Measurements from ENCODE around the gene HOOK1. TPM values are rescaled to one million over a fixed set of nuclear protein-coding genes. Genes with fewer than 3 reads are reported as not detected.

Gene HOOK1
- polyA plus RNA-seq (ENCODE audit: insufficient read length in 3 of 3) = 10 to 100 TPM; 59.0 to 98.5 (median 66.4) TPM
- long read RNA-seq, donor 1, full-length matches to known transcripts = 3 of 14 reads
- long read RNA-seq, donor 1, partial matches to known transcripts = 11 of 14 reads
- long read RNA-seq, donor 1, other reads (novel, unspliced or antisense) = 0 of 14 reads
- long read RNA-seq, donor 2, full-length matches to known transcripts = 5 of 18 reads
- long read RNA-seq, donor 2, partial matches to known transcripts = 13 of 18 reads
- long read RNA-seq, donor 2, other reads (novel, unspliced or antisense) = 0 of 18 reads
- long read RNA-seq, donor 3, full-length matches to known transcripts = 5 of 14 reads
- long read RNA-seq, donor 3, partial matches to known transcripts = 9 of 14 reads
- long read RNA-seq, donor 3, other reads (novel, unspliced or antisense) = 0 of 14 reads
- long read RNA-seq, donor 4, full-length matches to known transcripts = 6 of 14 reads
- long read RNA-seq, donor 4, partial matches to known transcripts = 8 of 14 reads
- long read RNA-seq, donor 4, other reads (novel, unspliced or antisense) = 0 of 14 reads
- long read RNA-seq, donor 5, full-length matches to known transcripts = 1 of 7 reads
- long read RNA-seq, donor 5, partial matches to known transcripts = 6 of 7 reads
- long read RNA-seq, donor 5, other reads (novel, unspliced or antisense) = 0 of 7 reads
- long read RNA-seq, donor 6, full-length matches to known transcripts = 5 of 20 reads
- long read RNA-seq, donor 6, partial matches to known transcripts = 15 of 20 reads
- long read RNA-seq, donor 6, other reads (novel, unspliced or antisense) = 0 of 20 reads
- long read RNA-seq, donor 7, full-length matches to known transcripts = 8 of 8 reads
- long read RNA-seq, donor 7, partial matches to known transcripts = 0 of 8 reads
- long read RNA-seq, donor 7, other reads (novel, unspliced or antisense) = 0 of 8 reads
- long read RNA-seq, donor 8 = 0 reads
- long read RNA-seq, donor 9, full-length matches to known transcripts = 5 of 12 reads
- long read RNA-seq, donor 9, partial matches to known transcripts = 7 of 12 reads
- long read RNA-seq, donor 9, other reads (novel, unspliced or antisense) = 0 of 12 reads
- long read RNA-seq, donor 10, full-length matches to known transcripts = 6 of 19 reads
- long read RNA-seq, donor 10, partial matches to known transcripts = 13 of 19 reads
- long read RNA-seq, donor 10, other reads (novel, unspliced or antisense) = 0 of 19 reads
- long read RNA-seq, donor 11, full-length matches to known transcripts = 1 of 1 reads
- long read RNA-seq, donor 11, partial matches to known transcripts = 0 of 1 reads
- long read RNA-seq, donor 11, other reads (novel, unspliced or antisense) = 0 of 1 reads
- long read RNA-seq, donor 12, full-length matches to known transcripts = 8 of 33 reads
- long read RNA-seq, donor 12, partial matches to known transcripts = 25 of 33 reads
- long read RNA-seq, donor 12, other reads (novel, unspliced or antisense) = 0 of 33 reads
- long read RNA-seq, donor 13, full-length matches to known transcripts = 5 of 5 reads
- long read RNA-seq, donor 13, partial matches to known transcripts = 0 of 5 reads
- long read RNA-seq, donor 13, other reads (novel, unspliced or antisense) = 0 of 5 reads
- long read RNA-seq, donor 14 = 0 reads
- long read RNA-seq, donor 15, full-length matches to known transcripts = 3 of 11 reads
- long read RNA-seq, donor 15, partial matches to known transcripts = 8 of 11 reads
- long read RNA-seq, donor 15, other reads (novel, unspliced or antisense) = 0 of 11 reads
- long read RNA-seq, donor 16, full-length matches to known transcripts = 1 of 9 reads
- long read RNA-seq, donor 16, partial matches to known transcripts = 8 of 9 reads
- long read RNA-seq, donor 16, other reads (novel, unspliced or antisense) = 0 of 9 reads

DNA sequence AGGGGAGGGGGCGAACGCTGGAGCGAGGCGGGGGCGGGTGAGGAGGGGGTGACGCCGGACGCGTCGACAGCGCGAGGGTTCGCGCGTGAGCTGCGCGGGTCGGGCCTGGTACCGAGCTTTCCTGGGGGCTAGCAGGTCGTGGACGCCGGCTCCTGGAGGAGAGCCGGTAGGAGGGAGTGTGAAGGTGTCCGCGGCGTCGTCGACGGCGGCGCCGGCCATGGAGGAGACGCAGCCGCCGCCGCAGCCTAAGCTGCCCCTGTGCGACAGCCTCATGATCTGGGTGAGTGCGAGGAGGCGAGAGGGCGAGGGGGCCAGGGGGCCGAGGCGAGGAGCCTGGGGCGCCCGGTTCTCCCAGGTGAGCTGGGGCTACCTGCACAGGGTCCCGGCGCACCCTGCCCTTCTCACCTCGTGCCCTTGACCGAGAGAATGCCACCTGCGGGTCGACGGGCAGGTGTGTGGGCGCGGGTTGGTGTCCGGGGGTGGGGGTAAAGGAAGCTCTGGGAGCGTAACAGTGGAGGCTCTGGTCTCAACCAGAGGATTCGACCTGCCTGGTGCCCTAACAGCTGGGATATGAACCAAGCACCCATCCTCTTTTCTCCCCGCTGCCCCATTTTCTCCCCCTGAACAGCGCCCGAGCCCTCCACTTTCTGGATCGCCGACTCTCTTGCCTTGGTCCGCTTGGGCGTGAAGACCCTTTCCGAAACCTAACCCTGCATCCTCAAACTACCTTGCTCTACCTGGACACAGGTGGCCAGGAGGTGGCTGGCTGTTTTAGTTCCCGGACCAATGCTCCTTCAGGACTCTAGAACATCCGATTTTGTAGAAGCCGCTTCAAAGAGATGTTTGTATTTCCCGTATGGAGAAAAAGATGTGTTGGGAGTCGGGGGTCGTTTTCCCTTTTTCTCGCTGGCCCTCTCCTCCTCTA lies at the start of gene HOOK1:
HOOK1 (plus strand) TSS at position 49 of the 925 bp plus-strand sequence; CDS start at position 218, 169 bp downstream.
- DNase-seq = no peak

DNA sequence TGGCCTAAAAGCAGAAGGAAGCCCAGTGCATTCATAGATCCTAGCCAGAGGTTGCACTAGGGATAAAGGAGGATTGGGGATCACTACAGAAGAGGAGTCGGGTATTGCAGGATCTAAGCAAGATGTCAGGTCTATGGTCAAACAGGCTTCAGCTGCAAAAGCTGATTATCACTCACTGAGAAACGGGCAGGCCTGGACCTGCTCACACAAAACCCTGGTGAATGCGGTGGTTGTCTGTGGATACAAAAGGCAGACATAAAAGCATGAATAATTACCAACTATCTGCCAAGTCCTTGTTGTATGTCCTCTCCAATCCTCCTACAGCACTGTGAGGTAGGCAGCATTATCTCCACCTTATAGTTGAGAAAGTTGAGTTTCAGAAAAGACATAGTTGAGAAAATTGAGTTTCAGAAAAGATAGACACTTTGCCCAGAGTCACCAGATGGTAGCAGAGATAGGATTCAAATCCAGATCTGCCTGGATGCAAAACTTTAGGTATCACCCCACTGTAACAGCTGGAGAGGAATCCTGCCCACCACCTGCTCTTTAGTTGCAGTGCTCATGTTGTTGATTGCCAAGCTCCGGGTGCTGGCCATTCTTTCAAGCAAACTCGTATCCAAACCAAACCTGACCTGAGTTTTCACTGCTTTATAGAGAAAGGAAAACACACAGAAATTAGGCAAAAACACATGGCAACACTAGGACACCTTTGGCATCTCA lies 49.6 kb upstream of the HOOK1 start:
- DNase-seq = no peak

DNA sequence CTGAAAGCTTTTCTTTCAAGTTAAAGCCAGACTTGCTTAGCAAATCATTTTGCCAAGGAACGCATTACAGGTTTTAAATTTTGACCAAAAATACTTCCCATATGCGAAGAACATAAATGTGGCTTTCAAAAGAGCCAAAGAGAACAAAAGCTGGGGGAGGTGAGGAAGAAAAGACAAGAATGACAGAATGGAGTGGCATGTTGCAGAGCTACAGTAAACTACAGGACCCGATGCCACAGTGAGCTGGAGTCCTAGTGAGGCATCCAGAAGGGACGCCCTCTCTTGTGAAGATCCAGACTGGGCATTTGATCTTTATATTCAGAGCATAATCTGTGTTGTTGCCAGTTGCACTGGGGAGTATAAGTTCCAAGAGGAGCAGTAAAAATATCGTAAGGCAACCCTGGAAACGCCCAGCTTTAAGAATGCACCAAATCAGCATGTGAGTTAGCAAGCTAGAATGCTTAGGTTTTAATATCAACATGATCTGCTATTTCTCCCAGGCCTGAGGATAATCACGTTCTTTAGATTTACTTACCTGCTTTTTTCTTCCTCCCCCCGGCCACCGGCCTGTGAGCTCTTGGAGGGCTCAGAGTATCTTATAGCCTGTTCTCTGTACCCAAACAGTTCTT lies 48.4 kb upstream of the HOOK1 start:
- no peak for DNase-seq

DNA sequence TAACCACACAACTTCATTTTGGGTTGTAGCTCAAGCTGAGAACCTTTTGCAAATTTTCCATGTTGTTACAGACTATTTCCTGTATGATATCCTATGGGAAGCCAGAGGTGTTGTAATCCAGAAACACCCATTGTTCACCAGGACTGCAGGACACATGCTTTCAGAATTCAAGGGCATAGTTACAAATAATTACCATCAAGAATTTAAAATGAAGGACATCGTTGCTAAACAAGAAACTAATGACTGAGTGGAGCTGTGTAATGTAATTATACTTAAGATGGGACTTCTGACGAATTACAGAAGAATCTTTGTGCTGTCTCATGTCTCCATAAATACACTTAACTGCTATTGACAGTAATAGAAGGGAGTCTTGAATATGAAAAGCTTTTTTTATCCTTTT lies 47.6 kb upstream of the HOOK1 start:
- DNase-seq = no peak

DNA sequence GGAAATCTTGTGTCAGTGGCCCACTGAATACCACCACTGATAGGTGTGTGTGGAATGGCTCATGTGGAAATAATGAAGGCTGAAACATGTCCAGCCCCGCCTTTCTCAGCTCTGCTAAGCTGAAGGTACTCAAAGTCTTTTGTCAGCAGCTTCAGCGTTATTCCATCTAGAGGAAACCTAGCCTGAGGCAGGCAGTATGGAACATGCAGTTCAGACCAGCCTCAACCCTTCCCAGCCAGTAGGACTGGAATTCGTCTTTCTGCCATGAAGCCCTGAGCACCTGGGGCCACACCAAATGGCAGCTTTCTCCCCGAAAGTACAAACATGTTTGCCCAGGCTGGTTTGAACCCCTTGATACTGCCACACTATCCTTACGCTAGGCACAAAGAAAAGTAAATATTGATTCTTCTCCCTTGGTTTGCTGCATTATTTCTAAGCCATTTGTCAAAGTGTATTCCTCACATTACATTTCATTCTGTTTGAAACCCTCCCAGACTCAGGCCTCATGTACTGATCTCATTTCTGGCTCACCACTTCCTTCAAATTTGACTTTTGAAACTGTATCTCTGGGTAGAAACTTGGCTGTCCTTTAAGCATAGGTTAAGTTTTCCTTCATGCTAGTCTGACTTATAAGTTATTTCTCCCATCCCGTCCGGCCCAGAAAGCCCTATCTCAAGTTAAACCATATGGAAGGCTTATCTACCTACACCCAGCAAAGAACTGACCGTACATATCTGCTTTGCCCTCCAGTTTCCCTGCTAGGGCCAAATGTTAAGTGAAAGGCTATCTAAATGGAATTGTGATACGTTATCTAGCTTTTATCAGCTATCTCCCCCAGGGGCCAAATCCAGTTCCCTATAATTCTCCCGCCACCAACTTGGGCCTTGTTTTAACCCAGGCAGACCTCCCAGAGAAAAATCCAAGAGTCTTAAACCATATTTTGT lies 45.7 kb upstream of the HOOK1 start:
- no peak for DNase-seq

DNA sequence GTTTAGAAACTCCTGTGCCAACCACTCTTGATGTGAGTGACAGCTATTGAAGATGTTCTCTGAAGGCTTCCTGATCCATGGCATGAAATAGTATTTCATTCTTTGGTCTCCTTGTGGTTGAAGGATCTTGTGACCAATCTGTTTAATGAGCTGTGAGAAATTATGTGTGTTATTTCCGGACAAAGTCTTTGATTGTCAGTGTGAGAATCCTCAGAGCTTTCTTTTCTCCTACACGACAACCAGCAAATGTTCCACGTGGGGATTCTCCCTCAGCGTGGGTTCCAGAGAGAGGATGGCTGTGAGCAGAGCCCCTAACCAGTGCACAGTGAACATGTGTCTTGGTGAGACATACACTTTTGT lies 45.0 kb upstream of the HOOK1 start:
- DNase-seq = no peak

DNA sequence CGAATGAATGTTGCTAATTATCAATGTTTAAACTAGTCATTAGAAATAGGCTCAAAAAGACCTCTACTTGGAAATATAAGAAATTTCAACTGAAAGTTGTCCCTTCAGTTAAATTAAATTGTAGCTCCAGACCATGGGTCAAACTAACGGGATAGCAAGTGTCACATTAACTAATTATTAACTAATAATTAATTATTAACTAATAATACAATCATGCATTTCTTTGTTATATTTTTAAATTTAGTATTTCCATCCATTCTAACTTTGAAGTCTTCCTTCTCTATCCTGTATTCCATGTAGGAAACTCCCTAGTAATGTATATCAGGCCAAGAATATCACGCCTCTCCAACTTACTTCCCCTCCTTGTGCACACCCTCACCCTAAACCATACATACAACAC lies 43.4 kb upstream of the HOOK1 start:
- DNase-seq = no peak

DNA sequence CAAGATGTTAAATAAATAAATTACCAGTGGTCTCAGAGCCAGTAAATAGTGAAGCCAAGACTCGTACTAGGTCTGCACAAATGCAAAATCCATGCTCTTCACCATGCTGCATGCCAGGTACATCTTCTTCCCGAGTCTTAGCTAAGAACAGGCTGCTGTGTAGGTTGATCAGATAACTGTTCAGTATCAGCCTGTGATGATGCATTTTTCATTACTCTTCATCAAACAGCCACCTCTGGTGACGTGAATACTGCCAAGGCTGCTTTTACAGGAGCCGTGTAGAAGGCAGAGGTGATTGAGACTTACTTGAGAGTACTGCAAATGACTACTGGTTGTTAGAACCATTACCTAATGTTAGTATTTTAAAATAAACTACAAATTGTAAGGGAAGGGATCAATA lies 39.3 kb upstream of the HOOK1 start:
- no peak for DNase-seq

DNA sequence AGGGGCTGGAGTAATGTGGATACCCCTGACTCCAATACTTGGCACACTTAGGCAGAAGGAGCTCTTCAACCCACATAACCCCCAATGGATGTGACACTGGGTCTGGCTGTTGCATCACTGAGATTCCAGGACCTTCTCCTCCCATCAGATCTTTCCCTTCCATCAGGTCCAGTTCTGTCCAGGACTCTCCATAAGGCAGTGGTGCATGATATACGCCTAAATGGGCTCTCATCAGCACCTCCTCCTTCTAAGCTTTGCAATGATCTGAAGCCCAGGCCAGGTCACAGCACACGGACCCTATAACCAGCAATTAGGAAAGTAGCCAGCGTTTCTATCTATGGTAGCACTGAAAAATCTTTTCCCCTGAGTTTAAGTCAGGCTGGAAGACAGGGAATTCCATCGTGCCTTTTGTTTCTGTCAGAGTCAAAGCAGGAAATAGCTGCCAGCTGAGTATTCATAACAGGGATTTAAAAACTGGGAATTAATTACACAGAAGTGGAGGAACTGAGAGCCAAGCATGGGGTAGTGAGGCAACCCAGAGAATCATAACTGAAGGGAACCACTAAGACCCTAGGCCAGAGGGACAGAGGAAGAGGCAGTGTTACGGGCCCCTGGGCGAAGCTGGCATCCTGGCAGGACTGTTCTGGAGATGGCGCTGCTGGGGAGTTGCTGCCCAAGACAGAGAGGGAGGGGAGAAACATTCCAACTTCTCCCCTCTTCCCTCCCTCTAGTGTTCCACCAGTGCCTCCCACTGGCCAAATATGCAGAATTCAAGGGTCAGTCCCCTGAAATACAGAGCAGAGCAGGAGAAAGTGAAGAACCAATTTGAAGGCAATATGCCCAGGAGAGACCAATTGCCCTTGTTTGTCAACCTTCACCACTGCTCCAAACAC lies 37.5 kb upstream of the HOOK1 start:
- DNase-seq = no peak

DNA sequence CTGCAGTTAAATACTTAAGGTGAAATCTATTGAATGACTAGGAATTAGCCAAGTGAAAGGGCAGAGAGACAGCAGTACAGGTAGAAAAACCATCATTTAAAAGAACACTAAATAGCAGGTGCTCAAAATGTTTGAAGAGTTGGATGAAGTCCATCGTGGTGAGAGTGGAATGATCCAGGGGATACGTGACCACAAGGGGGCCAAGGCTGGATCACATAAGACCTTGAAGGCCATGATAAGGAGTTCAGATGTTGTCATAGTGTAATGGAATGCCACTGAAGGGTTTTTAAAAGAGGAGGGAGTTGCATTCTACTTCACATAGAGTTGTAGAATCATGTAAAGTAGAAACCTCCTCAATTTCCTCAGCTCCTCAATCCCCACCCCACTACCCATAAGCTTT lies 34.8 kb upstream of the HOOK1 start:
- no peak for DNase-seq

DNA sequence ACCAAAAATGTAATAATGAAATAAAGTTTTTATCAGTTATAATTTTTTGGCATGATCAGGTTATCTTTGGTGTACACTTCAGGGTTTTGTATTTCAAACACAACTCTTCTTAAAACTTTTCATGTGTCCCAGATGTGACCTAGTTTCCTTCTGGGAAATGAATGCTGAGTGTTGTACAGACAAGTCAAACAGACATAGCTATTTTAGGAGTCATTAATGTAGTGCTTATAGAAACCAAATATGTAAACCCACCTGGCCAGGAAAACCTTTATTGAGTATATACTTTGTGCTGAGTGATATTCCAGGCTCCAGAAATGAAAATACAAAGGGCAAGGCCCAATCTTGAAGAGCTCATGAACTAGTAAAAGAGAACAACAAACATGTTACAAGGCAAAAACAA lies 25.9 kb upstream of the HOOK1 start:
- DNase-seq = no peak

DNA sequence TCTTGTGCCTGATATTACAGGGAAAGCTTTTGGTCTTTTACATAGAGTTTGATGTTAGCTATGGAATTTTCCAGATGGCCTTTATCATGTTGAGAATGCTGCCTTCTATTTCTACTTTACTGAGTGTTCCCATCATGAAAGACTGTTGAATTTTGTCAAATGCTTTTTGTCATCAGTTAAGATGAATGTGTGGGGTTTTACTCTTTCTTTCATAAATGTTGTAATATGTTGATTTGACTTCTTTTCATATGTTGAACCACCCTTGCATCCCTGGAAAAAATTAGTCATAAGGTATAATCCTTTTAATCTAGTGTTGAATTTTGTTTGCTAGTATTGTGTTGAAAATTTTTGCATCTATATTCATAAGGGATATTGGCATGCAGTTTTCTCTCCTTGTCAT lies 16.1 kb upstream of the HOOK1 start:
- DNase-seq = no peak

DNA sequence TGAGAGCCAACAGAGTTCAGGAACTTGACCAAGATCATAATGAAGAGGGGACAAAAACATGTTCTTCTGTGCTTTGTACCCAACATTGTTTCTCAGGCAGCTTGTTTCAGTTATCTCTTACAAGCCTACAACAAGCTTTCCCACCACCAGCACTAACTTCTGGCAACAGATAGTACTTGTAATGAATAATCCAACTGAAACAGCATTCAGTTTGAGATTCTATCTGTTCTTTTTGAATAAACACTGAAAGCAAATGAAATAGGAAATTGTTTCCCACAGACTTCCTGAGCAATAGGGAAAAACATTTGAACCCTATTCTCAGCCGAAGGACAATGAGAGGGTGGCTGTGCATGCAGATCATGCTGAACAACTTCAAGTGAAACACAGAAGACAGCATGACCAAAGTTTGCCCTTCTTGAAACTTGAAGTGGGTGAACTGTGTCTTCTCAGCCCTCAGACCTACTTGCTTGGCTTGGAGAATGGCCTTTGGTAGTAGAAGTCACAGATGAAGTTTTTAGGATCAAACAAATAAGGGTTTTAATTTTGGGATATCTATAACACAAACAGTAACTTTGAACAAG lies 11.2 kb upstream of the HOOK1 start:
- DNase-seq = no peak

DNA sequence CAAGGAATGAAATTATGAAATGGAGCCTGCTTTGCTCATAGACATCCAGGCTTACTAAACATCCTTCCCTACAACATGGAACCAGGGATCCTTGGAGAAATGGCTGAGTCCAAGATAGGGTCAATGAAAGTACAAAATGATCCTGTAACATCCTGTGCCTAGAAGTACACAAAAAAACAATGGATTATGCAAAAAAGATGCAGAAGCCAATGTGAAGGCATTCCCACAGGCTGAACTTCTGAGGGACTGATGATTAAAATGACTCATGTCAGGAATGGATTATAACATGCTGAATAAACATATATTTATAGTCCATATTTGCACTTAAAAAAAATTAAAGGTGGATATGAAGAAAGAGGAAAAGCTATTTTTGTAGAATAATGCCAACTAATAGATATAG lies 10.4 kb upstream of the HOOK1 start:
- no peak for DNase-seq

DNA sequence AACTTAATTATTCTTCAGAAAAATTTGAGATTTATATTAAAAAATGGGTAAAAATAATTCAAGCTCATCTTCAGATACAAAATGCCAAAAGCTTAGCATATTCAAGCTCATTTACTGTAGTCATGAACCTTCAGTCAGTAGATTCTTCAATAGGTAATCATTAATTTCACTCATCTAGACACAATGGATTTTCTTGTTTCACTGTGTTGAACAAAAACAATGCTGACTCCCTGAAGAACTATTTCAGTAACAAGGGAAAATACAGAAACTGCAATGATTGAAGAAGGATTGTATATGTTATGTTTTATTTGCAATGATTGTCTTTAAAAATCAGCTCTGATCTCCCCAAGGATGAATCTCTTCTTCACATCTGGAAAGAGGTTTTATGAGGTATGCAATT lies 9.2 kb upstream of the HOOK1 start:
- no peak for DNase-seq
